Measurements from ENCODE around the gene LTBP1. TPM values are rescaled to one million over a fixed set of nuclear protein-coding genes. Genes with fewer than 3 reads are reported as not detected.

The LTBP1 gene
- total RNA-seq, 1 experiment from 2014 or later: 11.8 TPM

- no peaks in the 10 kb centered on the region for H3K27me3 ChIP-seq (ENCODE audit: low read length)
- no peak overlapping the region for H3K27ac ChIP-seq (ENCODE audit: low read length)
- H3K79me2 ChIP-seq (ENCODE audit: low read length): no peaks in the 10 kb centered on the region
- no peak for DNase-seq
- H3K9me2 ChIP-seq (replicated peaks; ENCODE audit: insufficient read depth, low read length): no peaks in the 10 kb centered on the region
- H3K36me3 ChIP-seq (ENCODE audit: insufficient read depth, low read length): no peaks in the 10 kb centered on the region
- H2AFZ ChIP-seq (ENCODE audit: low read length): no peak overlapping the region
- no peaks in the 10 kb centered on the region for H3K9me3 ChIP-seq (ENCODE audit: low read length)
- no peak overlapping the region for H3K4me3 ChIP-seq (ENCODE audit: low read length)
- no peak overlapping the region for H3K4me2 ChIP-seq (ENCODE audit: low read depth, low read length, poor library complexity, severe bottlenecking)
- H3K9ac ChIP-seq (ENCODE audit: low read length): no peak overlapping the region
- no peaks in the 10 kb centered on the region for H4K20me1 ChIP-seq (ENCODE audit: insufficient read depth, low read depth, low read length)
- H3K4me1 ChIP-seq (ENCODE audit: low read length): no peaks in the 10 kb centered on the region
Measured at GRCh38 chr2:33121416-33121815, 174.7 kb downstream of the LTBP1 start.

- H3K36me3 ChIP-seq (ENCODE audit: insufficient read depth, low read length): no peaks in the 10 kb centered on the region
- no peak overlapping the region for H3K4me2 ChIP-seq (ENCODE audit: low read depth, low read length, poor library complexity, severe bottlenecking)
- H3K27ac ChIP-seq (ENCODE audit: low read length): no peak overlapping the region
- no peaks in the 10 kb centered on the region for H3K79me2 ChIP-seq (ENCODE audit: low read length)
- H3K9me2 ChIP-seq (replicated peaks; ENCODE audit: insufficient read depth, low read length): no peaks in the 10 kb centered on the region
- H3K9me3 ChIP-seq (ENCODE audit: low read length): no peaks in the 10 kb centered on the region
- H3K4me3 ChIP-seq (ENCODE audit: low read length): no peak overlapping the region
- DNase-seq: no peak
- no peak overlapping the region for H3K9ac ChIP-seq (ENCODE audit: low read length)
- no peaks in the 10 kb centered on the region for H3K4me1 ChIP-seq (ENCODE audit: low read length)
- no peaks in the 10 kb centered on the region for H3K27me3 ChIP-seq (ENCODE audit: low read length)
- no peaks in the 10 kb centered on the region for H4K20me1 ChIP-seq (ENCODE audit: insufficient read depth, low read depth, low read length)
- no peak overlapping the region for H2AFZ ChIP-seq (ENCODE audit: low read length)
Measured at GRCh38 chr2:33121925-33122324, 175.2 kb downstream of the LTBP1 start.

- Histone ChIP-seq H3K4me3 (ENCODE audit: low read length) (no peak overlapping the region), H3K9me2 (replicated peaks; ENCODE audit: insufficient read depth, low read length) (no peaks in the 10 kb centered on the region), H3K27me3 (ENCODE audit: low read length) (no peaks in the 10 kb centered on the region), H3K9ac (ENCODE audit: low read length) (no peak overlapping the region), H3K4me2 (ENCODE audit: low read depth, low read length, poor library complexity, severe bottlenecking) (no peak overlapping the region), H3K79me2 (ENCODE audit: low read length) (no peaks in the 10 kb centered on the region), H3K36me3 (ENCODE audit: insufficient read depth, low read length) (no peaks in the 10 kb centered on the region), H3K4me1 (ENCODE audit: low read length) (0 out of 2 replicates have a peak, but pooled peaks cover 2% of the 10 kb centered on the region), H3K9me3 (ENCODE audit: low read length) (no peaks in the 10 kb centered on the region), H3K27ac (ENCODE audit: low read length) (no peak overlapping the region), H4K20me1 (ENCODE audit: insufficient read depth, low read depth, low read length) (no peaks in the 10 kb centered on the region), H2AFZ (ENCODE audit: low read length) (no peak overlapping the region)
- no peak for DNase-seq
Measured at GRCh38 chr2:33122726-33123125, 176.0 kb downstream of the LTBP1 start.

GRCh38 chr2:33123216-33123615, 176.5 kb downstream of the LTBP1 start:
- H3K9ac ChIP-seq (ENCODE audit: low read length): no peak overlapping the region
- peaks cover 6% of the 10 kb centered on the region for H3K4me1 ChIP-seq (ENCODE audit: low read length)
- H4K20me1 ChIP-seq (ENCODE audit: insufficient read depth, low read depth, low read length): no peaks in the 10 kb centered on the region
- H3K27me3 ChIP-seq (ENCODE audit: low read length): no peaks in the 10 kb centered on the region
- no peaks in the 10 kb centered on the region for H3K79me2 ChIP-seq (ENCODE audit: low read length)
- H3K4me3 ChIP-seq (ENCODE audit: low read length): no peak overlapping the region
- H3K4me2 ChIP-seq (ENCODE audit: low read depth, low read length, poor library complexity, severe bottlenecking): no peak overlapping the region
- H3K36me3 ChIP-seq (ENCODE audit: insufficient read depth, low read length): no peaks in the 10 kb centered on the region
- H3K9me3 ChIP-seq (ENCODE audit: low read length): no peaks in the 10 kb centered on the region
- H2AFZ ChIP-seq (ENCODE audit: low read length): no peak overlapping the region
- H3K9me2 ChIP-seq (replicated peaks; ENCODE audit: insufficient read depth, low read length): no peaks in the 10 kb centered on the region
- H3K27ac ChIP-seq (ENCODE audit: low read length): no peak overlapping the region
- DNase-seq: no peak

- no peak overlapping the region for H3K9ac ChIP-seq (ENCODE audit: low read length)
- DNase-seq: no peak
- H3K9me2 ChIP-seq (replicated peaks; ENCODE audit: insufficient read depth, low read length): no peaks in the 10 kb centered on the region
- no peak overlapping the region for H3K4me3 ChIP-seq (ENCODE audit: low read length)
- H3K79me2 ChIP-seq (ENCODE audit: low read length): no peaks in the 10 kb centered on the region
- H4K20me1 ChIP-seq (ENCODE audit: insufficient read depth, low read depth, low read length): no peaks in the 10 kb centered on the region
- no peaks in the 10 kb centered on the region for H3K9me3 ChIP-seq (ENCODE audit: low read length)
- no peaks in the 10 kb centered on the region for H3K36me3 ChIP-seq (ENCODE audit: insufficient read depth, low read length)
- H3K27ac ChIP-seq (ENCODE audit: low read length): no peak overlapping the region
- H3K4me1 ChIP-seq (ENCODE audit: low read length): peaks cover 10% of the 10 kb centered on the region
- no peak overlapping the region for H2AFZ ChIP-seq (ENCODE audit: low read length)
- no peaks in the 10 kb centered on the region for H3K27me3 ChIP-seq (ENCODE audit: low read length)
- no peak overlapping the region for H3K4me2 ChIP-seq (ENCODE audit: low read depth, low read length, poor library complexity, severe bottlenecking)
Measured at GRCh38 chr2:33126552-33126951, 179.8 kb downstream of the LTBP1 start.

GRCh38 chr2:33126958-33127357, 180.2 kb downstream of the LTBP1 start:
- H3K4me1 ChIP-seq (ENCODE audit: low read length): peaks cover 10% of the 10 kb centered on the region
- no peak overlapping the region for H3K27ac ChIP-seq (ENCODE audit: low read length)
- H3K27me3 ChIP-seq (ENCODE audit: low read length): no peaks in the 10 kb centered on the region
- no peak overlapping the region for H3K4me3 ChIP-seq (ENCODE audit: low read length)
- H3K36me3 ChIP-seq (ENCODE audit: insufficient read depth, low read length): no peaks in the 10 kb centered on the region
- no peak for DNase-seq
- no peak overlapping the region for H3K4me2 ChIP-seq (ENCODE audit: low read depth, low read length, poor library complexity, severe bottlenecking)
- H3K9ac ChIP-seq (ENCODE audit: low read length): no peak overlapping the region
- no peaks in the 10 kb centered on the region for H3K9me3 ChIP-seq (ENCODE audit: low read length)
- no peaks in the 10 kb centered on the region for H4K20me1 ChIP-seq (ENCODE audit: insufficient read depth, low read depth, low read length)
- no peak overlapping the region for H2AFZ ChIP-seq (ENCODE audit: low read length)
- H3K79me2 ChIP-seq (ENCODE audit: low read length): no peaks in the 10 kb centered on the region
- H3K9me2 ChIP-seq (replicated peaks; ENCODE audit: insufficient read depth, low read length): no peaks in the 10 kb centered on the region

- Histone ChIP-seq H3K4me3 (ENCODE audit: low read length) (no peak overlapping the region), H3K9me2 (replicated peaks; ENCODE audit: insufficient read depth, low read length) (no peaks in the 10 kb centered on the region), H3K79me2 (ENCODE audit: low read length) (no peaks in the 10 kb centered on the region), H3K4me2 (ENCODE audit: low read depth, low read length, poor library complexity, severe bottlenecking) (no peak overlapping the region), H3K9me3 (ENCODE audit: low read length) (no peaks in the 10 kb centered on the region), H3K9ac (ENCODE audit: low read length) (no peak overlapping the region), H3K27ac (ENCODE audit: low read length) (no peak overlapping the region), H3K36me3 (ENCODE audit: insufficient read depth, low read length) (no peaks in the 10 kb centered on the region), H2AFZ (ENCODE audit: low read length) (no peak overlapping the region), H3K4me1 (ENCODE audit: low read length) (peaks cover 10% of the 10 kb centered on the region), H3K27me3 (ENCODE audit: low read length) (no peaks in the 10 kb centered on the region), H4K20me1 (ENCODE audit: insufficient read depth, low read depth, low read length) (no peaks in the 10 kb centered on the region)
- DNase-seq: no peak
Measured at GRCh38 chr2:33129263-33130053, 182.7 kb downstream of the LTBP1 start.

- no peak for DNase-seq
- Histone ChIP-seq H3K4me2 (ENCODE audit: low read depth, low read length, poor library complexity, severe bottlenecking) (no peak overlapping the region), H4K20me1 (ENCODE audit: insufficient read depth, low read depth, low read length) (no peaks in the 10 kb centered on the region), H3K36me3 (ENCODE audit: insufficient read depth, low read length) (no peaks in the 10 kb centered on the region), H3K4me1 (ENCODE audit: low read length) (peaks cover 10% of the 10 kb centered on the region), H3K4me3 (ENCODE audit: low read length) (no peak overlapping the region), H3K9ac (ENCODE audit: low read length) (no peak overlapping the region), H2AFZ (ENCODE audit: low read length) (no peak overlapping the region), H3K27me3 (ENCODE audit: low read length) (no peaks in the 10 kb centered on the region), H3K79me2 (ENCODE audit: low read length) (no peaks in the 10 kb centered on the region), H3K9me3 (ENCODE audit: low read length) (no peaks in the 10 kb centered on the region), H3K9me2 (replicated peaks; ENCODE audit: insufficient read depth, low read length) (no peaks in the 10 kb centered on the region), H3K27ac (ENCODE audit: low read length) (no peak overlapping the region)
Measured at GRCh38 chr2:33130054-33130447, 183.3 kb downstream of the LTBP1 start.
